ENCODE results near the gene FXYD5.
"Not testable (repeated sequence)": the region's sequence is repeated elsewhere in the genome, so short reads cannot be mapped to it uniquely, and the experiment has no call there.

FXYD5 gene

GRCh38 chr19:35195830-35196229 is 41.3 kb downstream of the FXYD5 start:
- no peak overlapping the region for H3K4me3 ChIP-seq (ENCODE audit: insufficient read length, low read depth)
- TF ChIP-seq ZNF274 (IDR thresholded peaks at IDR 0.05; ENCODE audit: low read depth, low read length) (no peak), SUZ12 (IDR thresholded peaks at IDR 0.05; ENCODE audit: extremely low read depth, insufficient read depth, insufficient read length) (no peak), YY1 (IDR thresholded peaks at IDR 0.05; ENCODE audit: insufficient read depth, insufficient read length) (no peak)
- no peak for DNase-seq (ENCODE audit: low read depth, low spot score)
- no peaks in the 10 kb centered on the region for H3K36me3 ChIP-seq (ENCODE audit: insufficient read depth, insufficient read length, low read length)
- H3K4me1 ChIP-seq (ENCODE audit: insufficient read depth, insufficient read length) = no peaks in the 10 kb centered on the region
- no peaks in the 10 kb centered on the region for H3K27me3 ChIP-seq (ENCODE audit: insufficient read depth, insufficient read length)
- H3K9ac ChIP-seq (ENCODE audit: insufficient read length, low read depth) = no peak overlapping the region
- no peaks in the 10 kb centered on the region for H3K9me3 ChIP-seq (ENCODE audit: insufficient read depth, low read length)

- not testable (repeated sequence) for H3K4me3 ChIP-seq (ENCODE audit: insufficient read length, low read depth); H3K36me3 ChIP-seq (ENCODE audit: insufficient read depth, insufficient read length, low read length); H3K9ac ChIP-seq (ENCODE audit: insufficient read length, low read depth); H3K4me1 ChIP-seq (ENCODE audit: insufficient read depth, insufficient read length); DNase-seq (ENCODE audit: low read depth, low spot score); H3K9me3 ChIP-seq (ENCODE audit: insufficient read depth, low read length); H3K27me3 ChIP-seq (ENCODE audit: insufficient read depth, insufficient read length)
Measured at GRCh38 chr19:35196861-35197260, 42.3 kb downstream of the FXYD5 start.

- TF ChIP-seq SUZ12 (IDR thresholded peaks at IDR 0.05; ENCODE audit: extremely low read depth, insufficient read depth, insufficient read length) (no peak), ZNF274 (IDR thresholded peaks at IDR 0.05; ENCODE audit: low read depth, low read length) (no peak), YY1 (IDR thresholded peaks at IDR 0.05; ENCODE audit: insufficient read depth, insufficient read length) (no peak)
- Histone ChIP-seq H3K9me3 (ENCODE audit: insufficient read depth, low read length) (no peaks in the 10 kb centered on the region), H3K9ac (ENCODE audit: insufficient read length, low read depth) (no peak overlapping the region), H3K4me1 (ENCODE audit: insufficient read depth, insufficient read length) (peaks cover 8% of the 10 kb centered on the region), H3K4me3 (ENCODE audit: insufficient read length, low read depth) (no peak overlapping the region), H3K36me3 (ENCODE audit: insufficient read depth, insufficient read length, low read length) (no peaks in the 10 kb centered on the region), H3K27me3 (ENCODE audit: insufficient read depth, insufficient read length) (no peaks in the 10 kb centered on the region)
- DNase-seq (ENCODE audit: low read depth, low spot score) = no peak
Measured at GRCh38 chr19:35199481-35199880, 44.9 kb downstream of the FXYD5 start.

GRCh38 chr19:35202722-35203688 is 48.5 kb downstream of the FXYD5 start:
- DNase-seq (ENCODE audit: low read depth, low spot score) = peak; percentile 92
- no peak overlapping the region for H3K9ac ChIP-seq (ENCODE audit: insufficient read length, low read depth)
- no peaks in the 10 kb centered on the region for H3K27me3 ChIP-seq (ENCODE audit: insufficient read depth, insufficient read length)
- no peaks in the 10 kb centered on the region for H3K36me3 ChIP-seq (ENCODE audit: insufficient read depth, insufficient read length, low read length)
- no peaks in the 10 kb centered on the region for H3K9me3 ChIP-seq (ENCODE audit: insufficient read depth, low read length)
- no peak overlapping the region for H3K4me3 ChIP-seq (ENCODE audit: insufficient read length, low read depth)
- TF ChIP-seq ZNF274 (IDR thresholded peaks at IDR 0.05; ENCODE audit: low read depth, low read length) (no peak), YY1 (IDR thresholded peaks at IDR 0.05; ENCODE audit: insufficient read depth, insufficient read length) (no peak), SUZ12 (IDR thresholded peaks at IDR 0.05; ENCODE audit: extremely low read depth, insufficient read depth, insufficient read length) (no peak)
- H3K4me1 ChIP-seq (ENCODE audit: insufficient read depth, insufficient read length) = peaks cover 11% of the 10 kb centered on the region

- peak overlapping the region; percentile 22 for H3K9ac ChIP-seq (ENCODE audit: insufficient read length, low read depth)
- no peaks in the 10 kb centered on the region for H3K9me3 ChIP-seq (ENCODE audit: insufficient read depth, low read length)
- H3K27me3 ChIP-seq (ENCODE audit: insufficient read depth, insufficient read length) = no peaks in the 10 kb centered on the region
- no peak overlapping the region for H3K4me3 ChIP-seq (ENCODE audit: insufficient read length, low read depth)
- no peak for DNase-seq (ENCODE audit: low read depth, low spot score)
- H3K4me1 ChIP-seq (ENCODE audit: insufficient read depth, insufficient read length) = peaks cover 11% of the 10 kb centered on the region
- H3K36me3 ChIP-seq (ENCODE audit: insufficient read depth, insufficient read length, low read length) = no peaks in the 10 kb centered on the region
- TF ChIP-seq SUZ12 (IDR thresholded peaks at IDR 0.05; ENCODE audit: extremely low read depth, insufficient read depth, insufficient read length) = no peak
- no peak for TF ChIP-seq YY1 (IDR thresholded peaks at IDR 0.05; ENCODE audit: insufficient read depth, insufficient read length)
- no peak for TF ChIP-seq ZNF274 (IDR thresholded peaks at IDR 0.05; ENCODE audit: low read depth, low read length)
Measured at GRCh38 chr19:35204799-35205732, 50.5 kb downstream of the FXYD5 start.

GRCh38 chr19:35205733-35206323 is 51.3 kb downstream of the FXYD5 start:
- Histone ChIP-seq H3K4me3 (ENCODE audit: insufficient read length, low read depth) (no peak overlapping the region), H3K9ac (ENCODE audit: insufficient read length, low read depth) (no peak overlapping the region), H3K4me1 (ENCODE audit: insufficient read depth, insufficient read length) (peaks cover 11% of the 10 kb centered on the region), H3K9me3 (ENCODE audit: insufficient read depth, low read length) (no peaks in the 10 kb centered on the region), H3K27me3 (ENCODE audit: insufficient read depth, insufficient read length) (no peaks in the 10 kb centered on the region), H3K36me3 (ENCODE audit: insufficient read depth, insufficient read length, low read length) (no peaks in the 10 kb centered on the region)
- no peak for DNase-seq (ENCODE audit: low read depth, low spot score)
- TF ChIP-seq SUZ12 (IDR thresholded peaks at IDR 0.05; ENCODE audit: extremely low read depth, insufficient read depth, insufficient read length) = no peak
- no peak for TF ChIP-seq YY1 (IDR thresholded peaks at IDR 0.05; ENCODE audit: insufficient read depth, insufficient read length)
- TF ChIP-seq ZNF274 (IDR thresholded peaks at IDR 0.05; ENCODE audit: low read depth, low read length) = no peak
